B cell (primary cell): ENCODE measurements around the gene EIF4E2. TPM values are rescaled to one million over a fixed set of nuclear protein-coding genes. Genes with fewer than 3 reads are reported as not detected.
A peak's percentile ranks its signal among the peaks of the same experiment; 100 is the strongest.

Source experiments
- ATAC-seq: fragments of 200-7000 bp; cut with Tn5 transposase; one replicate; pipeline ENCODE4 v1.10.0; 2021; ENCODE audit warnings: low read depth, mild to moderate bottlenecking, moderate number of reproducible peaks, moderate library complexity
- CTCF ChIA-PET: fragments of 350-600 bp; sonication (Branson Sonifier 250); formaldehyde crosslinking; loops from one replicate; lab custom pipeline; 2021; ENCODE audit warnings: antibody characterized with exemption, inconsistent platforms; lab: Charles Lee
- POLR2A ChIA-PET: fragments of 350-600 bp; sonication (Branson Sonifier 250); formaldehyde crosslinking; loops from one replicate; lab custom pipeline; 2021; ENCODE audit warnings: antibody characterized with exemption; lab: Charles Lee
- DNase-seq: peaks from one replicate; pipeline ENCODE4 v3.0.0; 2013
- H2AFZ ChIP-seq: 2 replicates; pipeline ENCODE4 v1.6.1; 2012; ENCODE audit warnings: mild to moderate bottlenecking, low read depth, low read length; ENCODE audit not compliant: insufficient read depth, poor library complexity, severe bottlenecking
- H3K27ac ChIP-seq, 2 donors: 1 replicate in 1 of 2; 2 replicates in 1 of 2; pipeline ENCODE4 v1.5.1; 2012 to 2013; ENCODE audit warnings: low read length in 2 of 2, mild to moderate bottlenecking in 2 of 2, moderate library complexity in 1 of 2
- H3K27me3 ChIP-seq, 4 experiments: fragments of 200-600 bp in 1 of 4; sonication (generic) in 1 of 4; replicated peaks in 1 of 4; 1 replicate in 2 of 4; 2 replicates in 2 of 4; pipeline versions ENCODE4 v1.6.1 to v1.7.0; 2013 to 2016; ENCODE audit warnings: low read length in 3 of 4, mild to moderate bottlenecking in 2 of 4, mixed read lengths in 1 of 4, moderate library complexity in 1 of 4; ENCODE audit not compliant: insufficient read depth in 4 of 4, control insufficient read depth in 3 of 4; ENCODE audit errors: control extremely low read depth in 1 of 4
- H3K36me3 ChIP-seq, 2 experiments: replicated peaks in 1 of 2; 1 replicate in 1 of 2; 2 replicates in 1 of 2; pipeline versions ENCODE4 v1.6.1 to v1.7.1; 2013; ENCODE audit warnings: low read length in 1 of 2; ENCODE audit not compliant: insufficient read depth in 2 of 2, control insufficient read depth in 1 of 2; ENCODE audit errors: control extremely low read depth in 1 of 2, extremely low read depth in 1 of 2
- H3K4me1 ChIP-seq, 2 donors: fragments of 200-600 bp in 1 of 2; sonication (generic) in 1 of 2; 1 replicate in 1 of 2; 2 replicates in 1 of 2; pipeline versions ENCODE4 v1.5.1 to v1.6.1; 2013 to 2017; ENCODE audit warnings: low read length in 2 of 2; ENCODE audit not compliant: control insufficient read depth in 2 of 2, insufficient read depth in 2 of 2
- H3K4me2 ChIP-seq: replicated peaks from 2 replicates; pipeline ENCODE3; 2012; ENCODE audit warnings: mild to moderate bottlenecking, low read depth, low read length; ENCODE audit not compliant: poor library complexity, severe bottlenecking
- H3K4me3 ChIP-seq, 5 experiments: fragments of 200-600 bp in 1 of 5; sonication (generic) in 1 of 5; 1 replicate in 3 of 5; 2 replicates in 2 of 5; pipeline versions ENCODE4 v1.5.1 to v1.7.0; 2011 to 2016; ENCODE audit warnings: low read length in 4 of 5, mild to moderate bottlenecking in 4 of 5, low read depth in 2 of 5, control low read depth in 1 of 5, moderate library complexity in 1 of 5; ENCODE audit not compliant: insufficient read depth in 1 of 5; ENCODE audit errors: control extremely low read depth in 1 of 5, extremely low read depth in 1 of 5
- H3K79me2 ChIP-seq: fragments of 200-600 bp; sonication (generic); one replicate; pipeline ENCODE4 v1.6.0; 2016; ENCODE audit warnings: low read length; ENCODE audit not compliant: control insufficient read depth, insufficient read depth
- H3K9ac ChIP-seq: fragments of 200-600 bp; sonication (generic); 2 replicates; pipeline ENCODE4 v1.6.1; 2017; ENCODE audit warnings: mild to moderate bottlenecking, low read length, moderate library complexity
- H3K9me3 ChIP-seq, 3 donors: one replicate each; pipeline versions ENCODE4 v1.6.1 to v1.7.1; 2013; ENCODE audit warnings: low read length in 2 of 3; ENCODE audit not compliant: control insufficient read depth in 2 of 3, insufficient read depth in 1 of 3; ENCODE audit errors: control extremely low read depth in 1 of 3
- H4K20me1 ChIP-seq: 2 replicates; pipeline ENCODE4 v1.6.0; 2012; ENCODE audit warnings: mild to moderate bottlenecking, low read length; ENCODE audit not compliant: insufficient read depth, control insufficient read depth, poor library complexity, severe bottlenecking
- H3K27ac Mint-ChIP-seq: one replicate; pipeline ENCODE4 v1.8.0; 2021; ENCODE audit warnings: mixed read lengths
- H3K27me3 Mint-ChIP-seq: one replicate; pipeline ENCODE4 v1.8.0; 2021; ENCODE audit warnings: mixed read lengths
- H3K4me1 Mint-ChIP-seq: one replicate; pipeline ENCODE4 v1.8.0; 2021; ENCODE audit warnings: mixed read lengths
- H3K4me3 Mint-ChIP-seq: one replicate; pipeline ENCODE4 v1.8.0; 2021; ENCODE audit warnings: mixed read lengths
- H3K9me3 Mint-ChIP-seq: one replicate; pipeline ENCODE4 v1.8.0; 2022; ENCODE audit warnings: mixed read lengths; ENCODE audit not compliant: insufficient read depth
- CTCF ChIP-seq: fragments of 200-600 bp; IDR thresholded peaks from one replicate; pipeline ENCODE4 v1.8.0; 2022; ENCODE audit warnings: antibody characterized with exemption, mild to moderate bottlenecking
- EZH2 ChIP-seq: IDR thresholded peaks from 2 replicates; pipeline ENCODE4 v1.6.1; 2012; ENCODE audit warnings: borderline replicate concordance, low read depth, mild to moderate bottlenecking, moderate library complexity, low read length; ENCODE audit not compliant: insufficient read depth, poor library complexity, severe bottlenecking
- WGBS: methylation state at CpG from one replicate; pipeline ENCODE4 v1.1.5; 2013; ENCODE audit warnings: missing lambda C conversion rate; ENCODE audit not compliant: insufficient coverage; 5-methylcytosine and 5-hydroxymethylcytosine counted together
- intact Hi-C: fragments of 100-400 bp; cut with micrococcal nuclease; formaldehyde crosslinking; loops from one replicate; pipeline ENCODE4 v1.10.0; 2022
- polyA plus RNA-seq: library from polyadenylated mRNA; depleted of rRNA; stranded (reverse); fragments of >200 nt; gene quantifications from 2 replicates; pipeline ENCODE4 v1.2.3, GENCODE V29; 2012
- total RNA-seq, 2 donors: library from RNA; stranded (reverse); fragments of 120-200 nt in 1 of 2; gene quantifications; 1 replicate in 1 of 2; 2 replicates in 1 of 2; pipeline versions ENCODE4 v1.2.3 to v1.2.4, GENCODE V29; 2013 to 2022

EIF4E2 gene
- total and polyA plus RNA-seq, 2 donors (not counting 1 experiment from before 2014, with no cell fraction given) = 17.9 to 67.0 TPM

- H3K9me3 ChIP-seq = no peaks in the 10 kb centered on the region
- H3K27ac ChIP-seq = peak overlapping the region; percentile 91 to 96
- peak overlapping the region; percentile 96 for H3K27ac Mint-ChIP-seq
- peaks cover 32% of the 10 kb centered on the region for H4K20me1 ChIP-seq
- DNase-seq (no peak), ATAC-seq (no peak)
- H3K27me3 Mint-ChIP-seq = no peaks in the 10 kb centered on the region
- 8% methylated on average over 11 of the region's 21 CpGs for WGBS
- ChIA-PET CTCF (no interaction called here), POLR2A (interaction anchor here (0.8 kb wide), 1 partner anchor 589 kb away, joined by 3 read pairs; the partner anchor contains the start of gene DIS3L2)
- peak overlapping the region; percentile 95 for H3K4me3 Mint-ChIP-seq
- H3K4me1 ChIP-seq = peaks cover 14 to 38% of the 10 kb centered on the region in 2 donors
- peaks cover 3 to 28% of the 10 kb centered on the region in 2 experiments for H3K36me3 ChIP-seq
- no peaks in the 10 kb centered on the region for H3K9me3 Mint-ChIP-seq
- no peaks in the 10 kb centered on the region for H3K27me3 ChIP-seq
- H3K9ac ChIP-seq = peak overlapping the region; percentile 88
- H3K4me3 ChIP-seq = peak overlapping the region; percentile 65 to 92 (median 78)
- peaks cover 79% of the 10 kb centered on the region for H3K79me2 ChIP-seq
- H3K4me1 Mint-ChIP-seq = peaks cover 62% of the 10 kb centered on the region
- TF ChIP-seq EZH2 (no peak), CTCF (no peak)
- intact Hi-C loops = loop anchor here (2.0 to 10.0 kb wide), 3 partner anchors 147 to 1495 kb away; partner anchors contain the start of genes GIGYF2, PDE6D and PSMD1
- peak overlapping the region; percentile 88 for H2AFZ ChIP-seq
- peak overlapping the region; percentile 83 for H3K4me2 ChIP-seq
Observed at GRCh38 chr2:232549655-232550353, 685 bp upstream of the EIF4E2 start.

GRCh38 chr2:232551250-232551638, 755 bp downstream of the EIF4E2 start:
- peak overlapping the region; percentile 88 for H3K9ac ChIP-seq
- peak overlapping the region; percentile 88 for H2AFZ ChIP-seq
- peaks cover 77% of the 10 kb centered on the region for H3K79me2 ChIP-seq
- H3K27me3 Mint-ChIP-seq = no peaks in the 10 kb centered on the region
- no peak for TF ChIP-seq EZH2
- TF ChIP-seq CTCF = no peak
- DNase-seq (no peak), ATAC-seq (no peak)
- H3K9me3 ChIP-seq = no peaks in the 10 kb centered on the region
- H3K4me3 ChIP-seq = peak overlapping the region; percentile 73 to 92 (median 86)
- no peaks in the 10 kb centered on the region for H3K9me3 Mint-ChIP-seq
- WGBS = no CpG with 5 or more reads among the region's 7 CpGs
- H3K4me1 Mint-ChIP-seq = peaks cover 72% of the 10 kb centered on the region
- peaks cover 3 to 29% of the 10 kb centered on the region in 2 experiments for H3K36me3 ChIP-seq
- H3K4me1 ChIP-seq = peaks cover 14 to 38% of the 10 kb centered on the region in 2 donors
- peak overlapping the region; percentile 95 for H3K4me3 Mint-ChIP-seq
- peak overlapping the region; percentile 83 for H3K4me2 ChIP-seq
- intact Hi-C loops = loop anchor here (2.0 to 10.0 kb wide), 3 partner anchors 146 to 1496 kb away; partner anchors contain the start of genes GIGYF2, PDE6D and PSMD1
- peaks cover 33% of the 10 kb centered on the region for H4K20me1 ChIP-seq
- H3K27me3 ChIP-seq = no peaks in the 10 kb centered on the region
- ChIA-PET CTCF (no interaction called here), POLR2A (no interaction called here)
- peak overlapping the region; percentile 96 for H3K27ac Mint-ChIP-seq
- peak overlapping the region; percentile 91 to 96 for H3K27ac ChIP-seq
